Body of pancreas (tissue), 4 donors: ENCODE results near the gene ZNF236. TPM values are rescaled to one million over a fixed set of nuclear protein-coding genes. Genes with fewer than 3 reads are reported as not detected.

Experiments
- ATAC-seq: fragments of 150-250 bp; one replicate; pipeline ENCODE4 v1.9.1; 2016
- DNase-seq, 4 donors: peaks; one replicate each; pipeline ENCODE4 v3.0.0-alpha.2; 2019
- H3K27ac ChIP-seq, 4 donors: fragments of 200-600 bp; sonication (generic); 1 replicate in 3 of 4; 2 replicates in 1 of 4; pipeline versions ENCODE4 v1.5.1 to v1.6.1; 2016 to 2019; ENCODE audit warnings: mild to moderate bottlenecking in 1 of 4, mixed read lengths in 1 of 4, moderate library complexity in 1 of 4
- H3K27me3 ChIP-seq, 2 donors: fragments of 200-600 bp; sonication (generic); one replicate each; pipeline ENCODE4 v1.6.0; 2016; ENCODE audit warnings: mild to moderate bottlenecking in 1 of 2
- H3K36me3 ChIP-seq, 2 donors: fragments of 200-600 bp; sonication (generic); replicated peaks in 1 of 2; 2 replicates each; pipeline ENCODE4 v1.5.1; 2016; ENCODE audit warnings: low read depth in 2 of 2; ENCODE audit not compliant: insufficient read depth in 1 of 2
- H3K4me1 ChIP-seq: fragments of 200-600 bp; sonication (generic); one replicate; pipeline ENCODE4 v1.6.0; 2016
- H3K4me3 ChIP-seq, 2 donors: fragments of 200-600 bp; sonication (generic); 1 replicate in 1 of 2; 2 replicates in 1 of 2; pipeline ENCODE4 v1.5.1; 2016 to 2019
- H3K9me3 ChIP-seq, 3 donors: fragments of 200-600 bp; sonication (generic); 1 replicate in 2 of 3; 2 replicates in 1 of 3; pipeline ENCODE4 v1.5.1; 2016
- POLR2A ChIP-seq, 3 donors: fragments of 450-650 bp; IDR thresholded peaks; one replicate each; pipeline ENCODE4 v1.6.1; 2016; ENCODE audit warnings: antibody characterized with exemption in 3 of 3, mild to moderate bottlenecking in 2 of 3
- WGBS, 2 donors: methylation state at CpG; one replicate each; pipeline ENCODE4 v1.1.5; 2017; 5-methylcytosine and 5-hydroxymethylcytosine counted together
- intact Hi-C: fragments of 100-400 bp; cut with DNase I; formaldehyde crosslinking; loops from one replicate; pipeline ENCODE4 v1.15.1; 2023
- total RNA-seq, 2 donors: library from RNA; depleted of rRNA; stranded (reverse); fragments of >200 nt; gene quantifications; one replicate each; pipeline ENCODE4 v1.1.0, GENCODE V29; 2016
- TF ChIP-seq, protein P1 (sequence below), 7 experiments: fragments of 450-650 bp in 4 of 7; fragments of 200-600 bp in 3 of 7; sonication (generic) in 3 of 7; IDR thresholded peaks; one replicate each; pipeline ENCODE4 v1.5.1; 2016 to 2019; ENCODE audit warnings: antibody characterized with exemption in 7 of 7

Gene ZNF236
- total RNA-seq, 2 donors from 2014 or later = 9.6 to 22.7 TPM

DNA sequence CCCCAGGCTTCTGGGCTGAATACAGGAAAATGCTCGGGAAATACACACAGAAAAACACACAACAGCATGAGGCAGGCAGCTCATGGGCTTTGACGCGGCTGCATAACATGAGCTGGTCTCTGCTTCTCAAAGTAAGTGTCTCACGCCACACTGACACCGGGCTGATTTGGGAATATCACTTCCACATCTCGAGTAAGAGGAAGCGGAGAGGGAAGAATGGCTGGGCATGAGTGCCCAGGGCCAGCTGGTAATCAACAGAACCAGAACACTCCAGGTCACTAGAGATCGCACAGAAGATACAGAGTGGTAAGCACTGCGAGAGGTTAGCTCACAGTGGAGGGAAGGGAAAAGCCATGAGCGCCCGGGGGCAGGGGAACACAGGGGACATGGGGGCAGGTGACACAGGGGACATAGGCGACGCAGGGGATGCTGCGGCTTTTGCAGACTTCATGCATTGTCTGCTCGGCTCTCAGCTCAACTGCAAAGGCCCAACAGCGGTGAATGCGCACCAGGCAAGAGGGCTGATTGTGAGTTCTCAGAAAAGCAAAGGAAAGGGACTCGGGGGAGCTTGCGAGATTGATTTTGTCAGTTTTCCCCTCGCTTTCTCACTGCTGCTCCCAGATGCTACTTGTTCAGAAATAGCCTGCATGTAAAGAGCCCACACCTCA, 168.8 kb downstream of the ZNF236 start:
- Histone ChIP-seq H3K27ac (no peak overlapping the region), H3K9me3 (no peaks in the 10 kb centered on the region), H3K36me3 (no peaks in the 10 kb centered on the region), H3K27me3 (no peaks in the 10 kb centered on the region), H3K4me1 (no peaks in the 10 kb centered on the region), H3K4me3 (no peak overlapping the region)
- no peak for TF ChIP-seq POLR2A (IDR thresholded peaks at IDR 0.05)
- TF ChIP-seq, protein P1, sequence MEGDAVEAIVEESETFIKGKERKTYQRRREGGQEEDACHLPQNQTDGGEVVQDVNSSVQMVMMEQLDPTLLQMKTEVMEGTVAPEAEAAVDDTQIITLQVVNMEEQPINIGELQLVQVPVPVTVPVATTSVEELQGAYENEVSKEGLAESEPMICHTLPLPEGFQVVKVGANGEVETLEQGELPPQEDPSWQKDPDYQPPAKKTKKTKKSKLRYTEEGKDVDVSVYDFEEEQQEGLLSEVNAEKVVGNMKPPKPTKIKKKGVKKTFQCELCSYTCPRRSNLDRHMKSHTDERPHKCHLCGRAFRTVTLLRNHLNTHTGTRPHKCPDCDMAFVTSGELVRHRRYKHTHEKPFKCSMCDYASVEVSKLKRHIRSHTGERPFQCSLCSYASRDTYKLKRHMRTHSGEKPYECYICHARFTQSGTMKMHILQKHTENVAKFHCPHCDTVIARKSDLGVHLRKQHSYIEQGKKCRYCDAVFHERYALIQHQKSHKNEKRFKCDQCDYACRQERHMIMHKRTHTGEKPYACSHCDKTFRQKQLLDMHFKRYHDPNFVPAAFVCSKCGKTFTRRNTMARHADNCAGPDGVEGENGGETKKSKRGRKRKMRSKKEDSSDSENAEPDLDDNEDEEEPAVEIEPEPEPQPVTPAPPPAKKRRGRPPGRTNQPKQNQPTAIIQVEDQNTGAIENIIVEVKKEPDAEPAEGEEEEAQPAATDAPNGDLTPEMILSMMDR (IDR thresholded peaks at IDR 0.05) = no peak
- no peak for ATAC-seq
- DNase-seq = peak in 1 of 4 donors; percentile 20
- intact Hi-C loops = no loop called here
- WGBS, 2 donors = 83 to 84% methylated on average over 17 to 20 of the region's 20 CpGs

DNA sequence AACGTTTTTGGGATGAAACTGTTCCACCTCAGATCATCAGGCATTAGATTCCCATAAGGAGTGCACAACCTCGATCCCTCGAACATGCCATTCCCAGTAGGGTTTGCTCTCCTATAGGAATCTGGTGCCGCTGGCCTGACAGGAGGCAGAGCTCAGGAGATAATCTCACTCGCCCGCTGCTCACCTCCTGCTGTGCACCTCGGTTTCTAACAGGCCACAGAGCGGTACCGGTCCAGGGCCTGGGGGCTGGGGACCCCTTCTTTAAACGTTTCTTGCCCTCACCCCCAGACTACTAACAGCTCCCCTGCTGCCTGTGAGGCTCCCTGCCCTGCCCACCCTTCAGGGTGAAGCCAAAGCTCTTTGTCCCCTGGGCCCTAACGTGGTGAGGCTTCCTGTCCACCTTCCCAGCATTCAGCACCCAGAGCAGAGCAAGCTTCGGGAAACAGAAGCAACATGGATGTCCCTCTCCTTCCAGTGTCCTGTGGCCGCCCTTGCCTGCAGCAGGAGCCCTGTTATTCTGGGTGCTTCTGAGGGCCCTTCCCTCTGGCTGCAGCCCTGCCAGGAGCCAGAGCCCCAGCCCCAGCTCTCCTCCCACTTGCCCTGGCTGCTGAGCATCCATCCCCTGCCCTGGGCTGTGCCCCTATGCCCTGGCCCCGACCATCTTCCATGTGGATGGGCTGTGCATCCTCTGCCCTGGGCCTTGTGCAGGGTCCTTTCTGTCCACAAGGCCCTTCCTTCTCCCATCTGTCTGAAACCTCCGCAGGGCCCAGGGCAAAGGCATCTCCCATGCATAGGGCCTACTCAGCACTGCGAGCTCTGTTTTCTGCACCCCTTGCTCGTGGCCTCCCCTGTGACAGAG, 170.1 kb downstream of the ZNF236 start:
- H3K36me3 ChIP-seq = no peaks in the 10 kb centered on the region
- H3K4me3 ChIP-seq = no peak overlapping the region
- no peak for TF ChIP-seq POLR2A (IDR thresholded peaks at IDR 0.05)
- TF ChIP-seq, protein P1 (IDR thresholded peaks at IDR 0.05) = no peak
- no peaks in the 10 kb centered on the region for H3K27me3 ChIP-seq
- WGBS, 2 donors = 76% methylated on average over 15 to 17 of the region's 17 CpGs
- DNase-seq (peak in 1 of 4 donors; percentile 5), ATAC-seq (no peak)
- no peaks in the 10 kb centered on the region for H3K4me1 ChIP-seq
- no peaks in the 10 kb centered on the region for H3K9me3 ChIP-seq
- intact Hi-C loops = no loop called here
- H3K27ac ChIP-seq = no peak overlapping the region

DNA sequence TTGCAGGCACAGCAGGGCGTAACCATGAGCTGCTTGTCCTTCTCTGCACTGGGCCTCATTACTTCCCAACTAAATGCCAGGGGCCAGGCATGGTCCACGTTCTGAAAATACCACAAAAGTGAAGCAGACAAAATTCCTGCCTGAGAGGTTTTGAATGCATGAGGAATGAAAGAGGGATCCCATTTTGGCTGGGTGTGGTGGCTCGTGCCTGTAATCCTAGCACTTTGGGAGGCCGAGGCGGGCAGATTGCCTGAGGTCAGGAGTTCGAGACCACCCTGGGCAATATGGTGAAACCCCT, 170.7 kb downstream of the ZNF236 start:
- no peak overlapping the region for H3K4me3 ChIP-seq
- no peaks in the 10 kb centered on the region for H3K9me3 ChIP-seq
- no peak for TF ChIP-seq POLR2A (IDR thresholded peaks at IDR 0.05)
- TF ChIP-seq, protein P1 (IDR thresholded peaks at IDR 0.05) = no peak
- H3K4me1 ChIP-seq = no peaks in the 10 kb centered on the region
- intact Hi-C loops = no loop called here
- no peak for ATAC-seq
- no peak for DNase-seq
- no peak overlapping the region for H3K27ac ChIP-seq
- 85 to 90% methylated on average over 6 of the region's 6 CpGs for WGBS, 2 donors
- no peaks in the 10 kb centered on the region for H3K27me3 ChIP-seq
- no peaks in the 10 kb centered on the region for H3K36me3 ChIP-seq

DNA sequence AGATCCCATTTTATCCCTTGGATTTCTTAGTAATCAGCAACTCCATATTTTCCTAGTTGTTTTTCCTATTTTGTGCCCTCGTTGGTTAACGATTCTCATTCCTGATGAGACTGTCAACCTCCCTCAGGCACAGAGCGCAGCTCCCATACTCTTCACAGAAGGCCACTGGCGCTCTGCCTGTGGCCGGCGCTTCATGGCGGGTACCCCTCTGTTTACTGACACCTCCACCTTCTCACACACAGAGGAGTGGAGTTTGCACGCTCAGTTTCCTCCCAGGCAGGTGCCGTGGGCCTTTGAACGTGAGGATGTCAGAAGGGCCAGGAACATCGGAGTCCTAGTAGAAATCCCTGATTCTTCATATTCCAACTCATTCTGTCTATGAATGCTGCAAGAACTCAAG, 171.2 kb downstream of the ZNF236 start:
- Histone ChIP-seq H3K9me3 (no peaks in the 10 kb centered on the region), H3K27ac (no peak overlapping the region), H3K36me3 (no peaks in the 10 kb centered on the region), H3K27me3 (no peaks in the 10 kb centered on the region), H3K4me3 (no peak overlapping the region), H3K4me1 (no peaks in the 10 kb centered on the region)
- peak in 1 of 4 donors; percentile 4 for DNase-seq
- WGBS, 2 donors = 89 to 91% methylated on average over 11 of the region's 11 CpGs
- ATAC-seq = no peak
- intact Hi-C loops = no loop called here
- no peak for TF ChIP-seq POLR2A (IDR thresholded peaks at IDR 0.05)
- TF ChIP-seq, protein P1 (IDR thresholded peaks at IDR 0.05) = no peak
